Cardiac septum (tissue), 1 donor: ENCODE measurements around the gene CTNNB1. TPM values are rescaled to one million over a fixed set of nuclear protein-coding genes. Genes with fewer than 3 reads are reported as not detected.

Source experiments
- DNase-seq: peaks from one replicate; pipeline ENCODE4 v3.0.0-alpha.2; 2020; ENCODE audit warnings: low spot score
- intact Hi-C: fragments of 100-400 bp; cut with DNase I; formaldehyde crosslinking; loops from one replicate; pipeline ENCODE4 v1.14.0; 2022
- total RNA-seq: library from RNA; stranded (reverse); fragmentation: NEBNext Ultra II Directional; extraction: Animal tissue kit (Norgen Biotek cat#: 25700); gene quantifications from one replicate; pipeline ENCODE4 v1.2.1, GENCODE V29; 2021
- donor health status: DM: no; HTN: no; CAD: no.

CTNNB1 gene
- total RNA-seq, 1 donor from 2014 or later, result 171 TPM

- no peak for DNase-seq
- intact Hi-C loops, result no loop called here
Observed at GRCh38 chr3:41210966-41211365, 11.7 kb downstream of the CTNNB1 start.

- intact Hi-C loops, result no loop called here
- DNase-seq, result no peak
Observed at GRCh38 chr3:41212088-41212487, 12.8 kb downstream of the CTNNB1 start.

GRCh38 chr3:41213588-41213987, 14.3 kb downstream of the CTNNB1 start:
- intact Hi-C loops, result no loop called here
- DNase-seq, result no peak

- intact Hi-C loops, result no loop called here
- DNase-seq, result no peak
Observed at GRCh38 chr3:41216422-41216821, 17.1 kb downstream of the CTNNB1 start.

GRCh38 chr3:41216993-41217392, 17.7 kb downstream of the CTNNB1 start:
- intact Hi-C loops, result no loop called here
- DNase-seq, result no peak

GRCh38 chr3:41219424-41219823, 20.1 kb downstream of the CTNNB1 start:
- intact Hi-C loops, result no loop called here
- no peak for DNase-seq

GRCh38 chr3:41220906-41221677, 21.8 kb downstream of the CTNNB1 start:
- intact Hi-C loops, result no loop called here
- no peak for DNase-seq

- intact Hi-C loops, result no loop called here
- no peak for DNase-seq
Observed at GRCh38 chr3:41222012-41222411, 22.7 kb downstream of the CTNNB1 start.

- intact Hi-C loops, result no loop called here
- no peak for DNase-seq
Observed at GRCh38 chr3:41222501-41222900, 23.2 kb downstream of the CTNNB1 start.

GRCh38 chr3:41223078-41223477, 23.8 kb downstream of the CTNNB1 start:
- no peak for DNase-seq
- intact Hi-C loops, result no loop called here

GRCh38 chr3:41223691-41224090, 24.4 kb downstream of the CTNNB1 start:
- intact Hi-C loops, result no loop called here
- no peak for DNase-seq

GRCh38 chr3:41224120-41224806, 25.0 kb downstream of the CTNNB1 start:
- intact Hi-C loops, result no loop called here
- DNase-seq, result no peak

GRCh38 chr3:41234823-41235721, 35.8 kb downstream of the CTNNB1 start:
- intact Hi-C loops, result no loop called here
- DNase-seq, result no peak

GRCh38 chr3:41236228-41236627, 36.9 kb downstream of the CTNNB1 start:
- intact Hi-C loops, result no loop called here
- DNase-seq, result no peak

GRCh38 chr3:41237907-41238306, 38.6 kb downstream of the CTNNB1 start:
- intact Hi-C loops, result no loop called here
- no peak for DNase-seq

GRCh38 chr3:41239587-41239986, 40.3 kb downstream of the CTNNB1 start:
- DNase-seq, result no peak
- intact Hi-C loops, result no loop called here

GRCh38 chr3:41241161-41241560, 41.9 kb downstream of the CTNNB1 start:
- intact Hi-C loops, result no loop called here
- no peak for DNase-seq

- intact Hi-C loops, result no loop called here
- no peak for DNase-seq
Observed at GRCh38 chr3:41241800-41242571, 42.7 kb downstream of the CTNNB1 start.

- intact Hi-C loops, result no loop called here
- DNase-seq, result no peak
Observed at GRCh38 chr3:41243183-41243582, 43.9 kb downstream of the CTNNB1 start.
